Measurements from ENCODE around the gene SNAP29. TPM values are rescaled to one million over a fixed set of nuclear protein-coding genes. Genes with fewer than 3 reads are reported as not detected.

The SNAP29 gene
- total RNA-seq, 1 experiment from 2014 or later: 24.5 TPM

GRCh38 chr22:20834206-20834605 is 24.6 kb upstream of the SNAP29 start:
- Histone ChIP-seq H3K27ac (ENCODE audit: low read length) (no peak overlapping the region), H3K36me3 (ENCODE audit: control insufficient read depth, insufficient read depth, low read length) (no peaks in the 10 kb centered on the region), H3K4me3 (ENCODE audit: low read depth in 2 of 2, low read length in 2 of 2) (no peak overlapping the region), H3K27me3 (ENCODE audit: control insufficient read depth, insufficient read depth, low read length) (no peaks in the 10 kb centered on the region), H3K9me3 (ENCODE audit: control insufficient read depth, insufficient read depth, low read depth, low read length) (no peaks in the 10 kb centered on the region), H3K4me1 (ENCODE audit: control insufficient read depth, insufficient read depth, low read length) (no peaks in the 10 kb centered on the region)
- intact Hi-C loops (cut with micrococcal nuclease; ENCODE audit: unreplicated experiment): no loop called here
- ATAC-seq: no peak
- TF ChIP-seq TCF7L2 (IDR thresholded peaks at IDR 0.05; ENCODE audit: low read depth, low read length) (no peak), CTCF (IDR thresholded peaks at IDR 0.05) (no peak), SIN3A (IDR thresholded peaks at IDR 0.05; ENCODE audit: borderline replicate concordance, insufficient read depth, low read depth, low read length) (no peak), REST (IDR thresholded peaks at IDR 0.05; ENCODE audit: insufficient read depth in 1 of 2, low read depth in 2 of 2, low read length in 1 of 2) (no peak), POLR2AphosphoS5 (IDR thresholded peaks at IDR 0.05; ENCODE audit: low read depth, low read length) (no peak)
- ChIA-PET CTCF (no interaction called here), POLR2A (no interaction called here)
- BruUV-seq (replicated peaks): no TSS peak
- DNase-seq (ENCODE audit: low read depth, low spot score): no peak
- in situ Hi-C loops (cut with HindIII; ENCODE audit: low pct_unique_long_range_greater_than_20kb, low sequenced_read_pairs): no loop called here

GRCh38 chr22:20834725-20835124 is 24.1 kb upstream of the SNAP29 start:
- H3K4me3 ChIP-seq (ENCODE audit: low read depth in 2 of 2, low read length in 2 of 2): no peak overlapping the region
- in situ Hi-C loops (cut with HindIII; ENCODE audit: low pct_unique_long_range_greater_than_20kb, low sequenced_read_pairs): no loop called here
- BruUV-seq (replicated peaks): no TSS peak
- POLR2A ChIA-PET: no interaction called here
- no peaks in the 10 kb centered on the region for H3K36me3 ChIP-seq (ENCODE audit: control insufficient read depth, insufficient read depth, low read length)
- TF ChIP-seq POLR2AphosphoS5 (IDR thresholded peaks at IDR 0.05; ENCODE audit: low read depth, low read length) (no peak), TCF7L2 (IDR thresholded peaks at IDR 0.05; ENCODE audit: low read depth, low read length) (no peak), SIN3A (IDR thresholded peaks at IDR 0.05; ENCODE audit: borderline replicate concordance, insufficient read depth, low read depth, low read length) (no peak), CTCF (IDR thresholded peaks at IDR 0.05) (no peak), REST (IDR thresholded peaks at IDR 0.05; ENCODE audit: insufficient read depth in 1 of 2, low read depth in 2 of 2, low read length in 1 of 2) (no peak)
- intact Hi-C loops (cut with micrococcal nuclease; ENCODE audit: unreplicated experiment): no loop called here
- ATAC-seq (no peak), DNase-seq (ENCODE audit: low read depth, low spot score) (no peak)
- H3K4me1 ChIP-seq (ENCODE audit: control insufficient read depth, insufficient read depth, low read length): no peaks in the 10 kb centered on the region
- no peaks in the 10 kb centered on the region for H3K9me3 ChIP-seq (ENCODE audit: control insufficient read depth, insufficient read depth, low read depth, low read length)
- no peaks in the 10 kb centered on the region for H3K27me3 ChIP-seq (ENCODE audit: control insufficient read depth, insufficient read depth, low read length)
- CTCF ChIA-PET: no interaction called here
- H3K27ac ChIP-seq (ENCODE audit: low read length): no peak overlapping the region

Data from Panc1 (cell line).